Nephron (organoid): ENCODE results near the gene MAP2K7.
"Not testable (repeated sequence)": the region's sequence is repeated elsewhere in the genome, so short reads cannot be mapped to it uniquely, and the experiment has no call there.

Source experiments
- H3K27ac Mint-ChIP-seq, 3 experiments: 2 replicates each; pipeline ENCODE4 v1.8.0; 2020; ENCODE audit warnings: mixed read lengths in 3 of 3, mild to moderate bottlenecking in 2 of 3, moderate library complexity in 1 of 3
- H3K27me3 Mint-ChIP-seq: 2 replicates; pipeline ENCODE4 v1.8.0; 2021; ENCODE audit warnings: low read depth, mild to moderate bottlenecking, moderate library complexity, mixed read lengths
- H3K36me3 Mint-ChIP-seq: 2 replicates; pipeline ENCODE4 v1.8.0; 2020; ENCODE audit warnings: low read depth, mixed read lengths
- H3K4me1 Mint-ChIP-seq: 2 replicates; pipeline ENCODE4 v1.8.0; 2020; ENCODE audit warnings: mixed read lengths
- H3K4me3 Mint-ChIP-seq, 3 experiments: 2 replicates each; pipeline ENCODE4 v1.8.0; 2020; ENCODE audit warnings: mild to moderate bottlenecking in 3 of 3, mixed read lengths in 3 of 3, moderate library complexity in 2 of 3
- H3K9me3 Mint-ChIP-seq: 2 replicates; pipeline ENCODE4 v1.8.0; 2020; ENCODE audit warnings: mixed read lengths
- TF ChIP-seq, protein P1 (sequence below), 3 experiments: fragments of 200-600 bp; sonication (generic); IDR thresholded peaks; one replicate each; pipeline ENCODE4 v1.5.0; 2021; ENCODE audit warnings: antibody characterized with exemption in 3 of 3; ENCODE audit not compliant: unreplicated experiment in 3 of 3

MAP2K7 gene

DNA sequence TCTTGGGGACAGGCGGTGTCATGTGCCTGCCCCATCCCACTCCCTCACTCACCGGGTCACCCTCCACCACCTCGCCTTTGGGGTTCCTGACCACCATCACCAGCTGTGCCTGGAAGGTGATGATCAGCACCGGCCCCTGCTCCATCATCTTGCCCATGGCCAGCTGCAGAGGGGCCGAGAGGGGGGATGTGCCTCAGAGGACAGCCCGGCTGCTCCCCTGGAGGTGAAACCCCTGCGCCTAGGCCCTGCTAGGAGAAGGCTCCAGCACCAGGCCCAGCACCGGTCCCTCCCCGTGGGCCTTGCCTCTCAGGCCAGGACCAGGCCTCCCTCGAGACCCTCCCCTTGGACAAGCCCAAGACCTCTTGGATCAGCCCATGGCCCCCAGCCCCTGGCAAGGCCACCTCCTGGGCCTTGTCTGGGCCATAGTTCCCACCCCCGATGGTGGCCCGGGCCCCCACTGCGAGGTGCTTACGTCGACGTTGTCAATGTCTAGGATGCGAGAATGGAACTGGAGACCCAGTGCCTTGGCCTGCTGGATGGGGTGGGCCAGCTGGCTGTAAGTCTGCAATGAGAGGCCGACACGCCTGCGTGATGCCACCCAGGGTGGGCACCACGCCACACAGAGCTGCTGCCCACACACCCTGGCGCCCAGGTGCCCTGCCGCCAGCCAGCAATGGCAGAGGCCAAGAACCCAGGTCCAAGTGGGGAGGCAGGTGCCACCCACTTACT is 24.1 kb downstream of the MAP2K7 start:
- Mint-ChIP-seq H3K27me3 (no peaks in the 10 kb centered on the region), H3K27ac (peak overlapping the region; percentile 79 to 89 (median 80)), H3K9me3 (no peaks in the 10 kb centered on the region), H3K4me3 (peak overlapping the region in 2 of 3 experiments; percentile 71 to 77), H3K4me1 (peaks cover 18% of the 10 kb centered on the region), H3K36me3 (peaks cover 5% of the 10 kb centered on the region)
- TF ChIP-seq, protein P1, sequence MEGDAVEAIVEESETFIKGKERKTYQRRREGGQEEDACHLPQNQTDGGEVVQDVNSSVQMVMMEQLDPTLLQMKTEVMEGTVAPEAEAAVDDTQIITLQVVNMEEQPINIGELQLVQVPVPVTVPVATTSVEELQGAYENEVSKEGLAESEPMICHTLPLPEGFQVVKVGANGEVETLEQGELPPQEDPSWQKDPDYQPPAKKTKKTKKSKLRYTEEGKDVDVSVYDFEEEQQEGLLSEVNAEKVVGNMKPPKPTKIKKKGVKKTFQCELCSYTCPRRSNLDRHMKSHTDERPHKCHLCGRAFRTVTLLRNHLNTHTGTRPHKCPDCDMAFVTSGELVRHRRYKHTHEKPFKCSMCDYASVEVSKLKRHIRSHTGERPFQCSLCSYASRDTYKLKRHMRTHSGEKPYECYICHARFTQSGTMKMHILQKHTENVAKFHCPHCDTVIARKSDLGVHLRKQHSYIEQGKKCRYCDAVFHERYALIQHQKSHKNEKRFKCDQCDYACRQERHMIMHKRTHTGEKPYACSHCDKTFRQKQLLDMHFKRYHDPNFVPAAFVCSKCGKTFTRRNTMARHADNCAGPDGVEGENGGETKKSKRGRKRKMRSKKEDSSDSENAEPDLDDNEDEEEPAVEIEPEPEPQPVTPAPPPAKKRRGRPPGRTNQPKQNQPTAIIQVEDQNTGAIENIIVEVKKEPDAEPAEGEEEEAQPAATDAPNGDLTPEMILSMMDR (IDR thresholded peaks at IDR 0.05; ENCODE audit: unreplicated experiment in 3 of 3) = no peak

DNA sequence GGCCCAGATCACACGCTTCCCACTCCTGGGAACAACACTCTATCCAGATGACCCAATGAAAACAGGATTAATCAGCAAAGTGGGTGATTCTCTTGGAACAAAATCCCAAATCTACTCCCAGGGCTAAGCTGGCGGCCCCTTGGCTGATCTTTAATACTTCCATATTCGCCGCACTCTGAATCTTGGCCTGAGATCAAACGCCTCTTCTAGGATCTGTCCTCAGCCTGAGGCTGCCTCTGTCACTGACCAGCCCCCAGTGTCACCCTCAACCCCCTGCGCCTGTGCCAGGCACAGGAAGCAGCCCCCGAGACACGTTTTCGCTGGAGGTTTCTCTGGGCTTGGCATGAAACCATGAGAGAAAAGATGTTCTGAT is 24.6 kb downstream of the MAP2K7 start:
- H3K27me3 Mint-ChIP-seq = no peaks in the 10 kb centered on the region
- peaks cover 5% of the 10 kb centered on the region for H3K36me3 Mint-ChIP-seq
- peaks cover 18% of the 10 kb centered on the region for H3K4me1 Mint-ChIP-seq
- H3K4me3 Mint-ChIP-seq = peak overlapping the region; percentile 71 to 78 (median 77)
- TF ChIP-seq, protein P1 (IDR thresholded peaks at IDR 0.05; ENCODE audit: unreplicated experiment in 3 of 3) = no peak
- peak overlapping the region; percentile 79 to 89 (median 80) for H3K27ac Mint-ChIP-seq
- no peaks in the 10 kb centered on the region for H3K9me3 Mint-ChIP-seq

DNA sequence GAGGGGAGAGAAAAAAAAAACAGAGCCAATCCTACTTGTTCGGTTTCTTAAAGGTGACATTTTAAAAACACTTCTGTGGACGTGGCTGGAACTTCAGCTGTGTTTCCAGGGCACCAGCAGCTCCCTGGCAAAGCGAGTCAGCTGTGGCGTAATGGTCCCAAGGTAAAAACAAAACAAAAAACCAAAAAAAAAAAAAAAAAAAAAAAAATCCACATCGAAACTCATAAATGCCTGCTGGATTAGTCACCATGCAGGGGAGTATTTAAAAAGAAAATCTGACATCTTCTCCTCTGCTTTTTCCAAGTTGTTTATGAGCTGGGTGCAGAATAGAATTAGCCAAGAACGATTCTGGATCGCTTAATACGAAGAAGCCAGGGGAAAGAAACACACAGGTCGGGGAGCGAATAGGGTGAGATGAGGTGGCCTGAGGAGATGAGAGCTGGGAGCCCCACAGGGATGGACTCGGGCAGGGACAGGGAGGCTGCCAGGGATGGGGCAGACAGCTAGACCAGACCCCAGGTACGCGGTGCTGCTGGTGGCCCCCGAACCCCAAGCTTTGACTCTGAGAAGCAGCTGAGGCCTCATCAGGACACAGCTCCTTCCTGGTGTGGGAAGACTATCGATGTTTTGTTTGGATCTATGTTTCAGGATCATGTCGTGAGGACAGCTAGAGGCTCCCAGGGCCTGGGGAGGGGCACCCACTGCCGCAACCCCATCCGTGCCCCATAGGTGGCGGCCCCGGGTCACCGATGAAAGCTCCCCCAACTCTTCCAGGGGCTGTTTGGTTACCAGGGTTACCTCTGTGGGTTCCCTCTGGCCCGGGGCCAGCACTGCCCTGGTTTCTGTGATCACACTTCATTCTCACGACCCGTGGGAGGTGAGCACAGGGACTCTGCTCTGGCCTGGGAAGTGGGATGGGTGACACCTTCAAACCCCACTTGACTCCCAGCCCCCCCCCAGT is 25.3 kb downstream of the MAP2K7 start:
- TF ChIP-seq, protein P1 (IDR thresholded peaks at IDR 0.05; ENCODE audit: unreplicated experiment in 3 of 3) = peak; percentile 13 to 36 (median 21)
- peaks cover 18% of the 10 kb centered on the region for H3K4me1 Mint-ChIP-seq
- H3K9me3 Mint-ChIP-seq = no peaks in the 10 kb centered on the region
- H3K27me3 Mint-ChIP-seq = no peaks in the 10 kb centered on the region
- H3K4me3 Mint-ChIP-seq = peak overlapping the region; percentile 47 to 78 (median 71)
- peak overlapping the region; percentile 79 to 89 (median 80) for H3K27ac Mint-ChIP-seq
- H3K36me3 Mint-ChIP-seq = peaks cover 5% of the 10 kb centered on the region

- H3K36me3 Mint-ChIP-seq, H3K27ac Mint-ChIP-seq, H3K27me3 Mint-ChIP-seq, H3K9me3 Mint-ChIP-seq, H3K4me3 Mint-ChIP-seq: not testable (repeated sequence)
- H3K4me1 Mint-ChIP-seq = peaks cover 18% of the 10 kb centered on the region
These were observed 26.4 kb downstream of the MAP2K7 start for GRCh38 chr19:7930030-7930429.

GRCh38 chr19:7930765-7931164 is 27.1 kb downstream of the MAP2K7 start:
- Mint-ChIP-seq H3K4me3 (no peak overlapping the region), H3K4me1 (peaks cover 18% of the 10 kb centered on the region), H3K27me3 (no peaks in the 10 kb centered on the region), H3K27ac (peak overlapping the region in 1 of 3 experiments; percentile 24), H3K9me3 (no peaks in the 10 kb centered on the region), H3K36me3 (peaks cover 7% of the 10 kb centered on the region)
- TF ChIP-seq, protein P1 (IDR thresholded peaks at IDR 0.05; ENCODE audit: unreplicated experiment in 3 of 3) = no peak
